Testis (tissue), 3 donors: ENCODE measurements around the gene RFC2. TPM values are rescaled to one million over a fixed set of nuclear protein-coding genes. Genes with fewer than 3 reads are reported as not detected.

Experiments used
- DNase-seq: peaks from one replicate; pipeline ENCODE4 v3.0.0-alpha.2; 2019
- H3K27ac ChIP-seq, 2 donors: fragments of 200-600 bp; sonication (generic); one replicate each; pipeline ENCODE4 v1.5.1; 2019
- H3K27me3 ChIP-seq: fragments of 200-600 bp; sonication (generic); one replicate; pipeline ENCODE4 v1.5.1; 2019
- H3K36me3 ChIP-seq: fragments of 200-600 bp; sonication (generic); one replicate; pipeline ENCODE4 v1.5.1; 2017; ENCODE audit warnings: low read depth; ENCODE audit errors: missing control alignments
- H3K4me1 ChIP-seq: fragments of 200-600 bp; sonication (generic); one replicate; pipeline ENCODE4 v1.5.1; 2019
- H3K4me3 ChIP-seq, 2 donors: fragments of 200-600 bp; sonication (generic); one replicate each; pipeline ENCODE4 v1.5.1; 2017 to 2019
- H3K9me3 ChIP-seq: fragments of 200-600 bp; sonication (generic); one replicate; pipeline ENCODE4 v1.5.1; 2017
- CTCF ChIP-seq, 3 experiments: fragments of 450-650 bp in 2 of 3; fragments of 200-600 bp in 1 of 3; sonication (generic) in 1 of 3; IDR thresholded peaks; one replicate each; pipeline ENCODE4 v1.5.1; 2016 to 2019; ENCODE audit warnings: antibody characterized with exemption in 3 of 3, mild to moderate bottlenecking in 2 of 3, moderate library complexity in 1 of 3
- POLR2A ChIP-seq: fragments of 450-650 bp; IDR thresholded peaks from one replicate; pipeline ENCODE4 v1.6.1; 2017; ENCODE audit warnings: antibody characterized with exemption, mild to moderate bottlenecking, moderate library complexity
- WGBS, 2 donors: methylation state at CpG; one replicate each; pipeline ENCODE4 v1.1.5; 2018; 5-methylcytosine and 5-hydroxymethylcytosine counted together
- intact Hi-C: fragments of 100-400 bp; cut with DNase I; formaldehyde crosslinking; loops from one replicate; pipeline ENCODE4 v1.15.1; 2023; ENCODE audit warnings: low total_unique reads
- polyA plus RNA-seq: library from polyadenylated mRNA; stranded (reverse); fragments of 350-450 nt; fragmentation: Illumina TruSeq; extraction: RNeasy Lipid Tissue Mini Kit (QIAGEN cat#74804); gene quantifications from one replicate; pipeline ENCODE4 v1.2.3, GENCODE V29; 2014; ENCODE audit warnings: low read depth, low replicate concordance; ENCODE audit not compliant: insufficient read depth
- total RNA-seq, 2 donors: library from RNA; depleted of rRNA; stranded (reverse); fragments of >200 nt; gene quantifications; one replicate each; pipeline ENCODE4 v1.2.3, GENCODE V29; 2016

Gene RFC2
- total and polyA plus RNA-seq, 3 donors from 2014 or later: 10.8 to 29.2 (median 15.2) TPM

- 84 to 90% methylated on average over 15 to 17 of the region's 17 CpGs for WGBS, 2 donors
- no peak overlapping the region for H3K27ac ChIP-seq
These were observed 31.1 kb downstream of the RFC2 start for GRCh38 chr7:74222851-74223710.

GRCh38 chr7:74221713-74222112, 32.5 kb downstream of the RFC2 start:
- no peaks in the 10 kb centered on the region for H3K9me3 ChIP-seq
- no peak overlapping the region for H3K4me3 ChIP-seq
- no peak overlapping the region for H3K27ac ChIP-seq
- intact Hi-C loops: no loop called here
- 92 to 94% methylated on average over 6 to 11 of the region's 11 CpGs for WGBS, 2 donors
- peaks cover 4% of the 10 kb centered on the region for H3K4me1 ChIP-seq
- no peaks in the 10 kb centered on the region for H3K36me3 ChIP-seq
- no peak for DNase-seq
- H3K27me3 ChIP-seq: no peaks in the 10 kb centered on the region
- no peak for TF ChIP-seq POLR2A
- no peak for TF ChIP-seq CTCF (IDR thresholded peaks at IDR 0.05)

More at GRCh38 chr7:74222851-74223710, 31.1 kb downstream of the RFC2 start:
- H3K4me3 ChIP-seq: no peak overlapping the region
- intact Hi-C loops: no loop called here
- no peaks in the 10 kb centered on the region for H3K27me3 ChIP-seq
- H3K9me3 ChIP-seq: no peaks in the 10 kb centered on the region
- H3K36me3 ChIP-seq: no peaks in the 10 kb centered on the region
- no peak for TF ChIP-seq CTCF (IDR thresholded peaks at IDR 0.05)
- TF ChIP-seq POLR2A: no peak
- H3K4me1 ChIP-seq: peaks cover 4% of the 10 kb centered on the region
- DNase-seq: no peak

- no peak for DNase-seq
- intact Hi-C loops: no loop called here
- H3K9me3 ChIP-seq: no peaks in the 10 kb centered on the region
- peaks cover 4% of the 10 kb centered on the region for H3K4me1 ChIP-seq
- 81 to 90% methylated on average over 9 of the region's 9 CpGs for WGBS, 2 donors
- TF ChIP-seq POLR2A (no peak), CTCF (IDR thresholded peaks at IDR 0.05) (no peak)
- no peaks in the 10 kb centered on the region for H3K27me3 ChIP-seq
- no peak overlapping the region for H3K27ac ChIP-seq
- no peak overlapping the region for H3K4me3 ChIP-seq
- no peaks in the 10 kb centered on the region for H3K36me3 ChIP-seq
These were observed 34.0 kb downstream of the RFC2 start for GRCh38 chr7:74220229-74220628.

- Histone ChIP-seq H3K36me3 (no peaks in the 10 kb centered on the region), H3K4me3 (no peak overlapping the region), H3K9me3 (no peaks in the 10 kb centered on the region), H3K4me1 (peaks cover 4% of the 10 kb centered on the region), H3K27me3 (no peaks in the 10 kb centered on the region), H3K27ac (no peak overlapping the region)
- intact Hi-C loops: no loop called here
- no peak for DNase-seq
- 77 to 84% methylated on average over 3 to 11 of the region's 11 CpGs for WGBS, 2 donors
- TF ChIP-seq POLR2A (no peak), CTCF (IDR thresholded peaks at IDR 0.05) (no peak)
These were observed 34.8 kb downstream of the RFC2 start for GRCh38 chr7:74219416-74219815.

- no peaks in the 10 kb centered on the region for H3K36me3 ChIP-seq
- no peak overlapping the region for H3K27ac ChIP-seq
- H3K9me3 ChIP-seq: no peaks in the 10 kb centered on the region
- no peaks in the 10 kb centered on the region for H3K4me1 ChIP-seq
- 77 to 78% methylated on average over 2 of the region's 2 CpGs for WGBS, 2 donors
- no peak overlapping the region for H3K4me3 ChIP-seq
- intact Hi-C loops: no loop called here
- DNase-seq: no peak
- no peaks in the 10 kb centered on the region for H3K27me3 ChIP-seq
- TF ChIP-seq CTCF (IDR thresholded peaks at IDR 0.05) (no peak), POLR2A (no peak)
These were observed 35.9 kb downstream of the RFC2 start for GRCh38 chr7:74218343-74218698.
